Measurements from ENCODE around the gene ZNF526.

The ZNF526 gene

DNA sequence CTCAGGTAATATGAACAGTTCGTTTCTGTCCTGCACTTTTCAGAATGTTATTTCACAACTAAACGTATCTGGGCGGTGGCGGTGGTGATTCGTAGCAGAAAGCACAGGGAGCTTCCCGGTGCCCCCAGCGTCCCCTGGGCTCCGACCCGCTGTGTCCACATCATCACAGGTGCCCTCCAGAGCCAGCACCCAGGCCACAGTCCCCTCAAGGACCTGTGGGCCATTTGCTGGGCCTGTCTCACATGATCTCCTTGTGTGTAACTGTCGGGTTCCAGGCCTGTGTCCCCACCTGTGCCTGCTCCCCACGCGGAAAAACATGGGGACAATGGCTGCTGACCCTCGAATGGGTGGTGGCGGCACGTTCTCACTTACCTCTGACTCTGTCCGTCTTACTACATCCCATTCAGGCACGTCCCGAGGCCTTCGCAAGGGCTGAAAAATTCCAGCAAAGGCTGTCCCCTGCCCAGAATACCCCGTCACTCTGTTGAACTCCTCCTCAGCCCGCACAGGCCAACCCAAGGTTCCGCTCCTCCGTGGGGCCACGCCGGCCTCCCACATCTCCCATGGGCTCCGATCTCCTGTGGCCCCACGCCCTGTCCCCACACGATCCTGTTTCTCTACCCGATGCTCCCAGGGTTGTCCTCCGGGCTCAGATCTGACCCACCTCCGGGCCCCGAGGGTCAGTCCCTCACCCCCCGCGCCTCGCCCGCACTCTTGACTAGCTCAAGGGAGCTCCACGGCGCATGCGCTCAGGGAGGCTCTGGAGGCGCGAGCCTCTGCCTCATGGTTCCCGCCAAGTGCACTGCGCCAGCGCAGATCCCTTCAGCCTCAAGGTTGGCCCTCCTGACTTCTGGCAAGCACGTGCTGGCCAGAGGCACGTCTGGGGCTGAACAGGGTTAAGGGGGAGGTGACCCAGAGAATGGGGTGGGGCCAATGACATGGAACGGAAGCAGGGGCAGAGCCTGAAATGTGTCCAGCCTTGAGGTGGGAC is 23.8 kb upstream of the ZNF526 start:
- H3K36me3 ChIP-seq (ENCODE audit: control insufficient read depth in 2 of 2, insufficient read depth in 1 of 2, low read length in 2 of 2), result peaks cover 19 to 49% of the 10 kb centered on the region in 2 experiments
- H3K4me3 ChIP-seq (ENCODE audit: low read depth, low read length), result no peak overlapping the region
- CTCF ChIA-PET, result interaction anchor here (0.7 to 1.0 kb wide), 2 partner anchors 12 to 238 kb away, joined by 3 read pairs; no protein-coding TSS in a partner anchor

DNA sequence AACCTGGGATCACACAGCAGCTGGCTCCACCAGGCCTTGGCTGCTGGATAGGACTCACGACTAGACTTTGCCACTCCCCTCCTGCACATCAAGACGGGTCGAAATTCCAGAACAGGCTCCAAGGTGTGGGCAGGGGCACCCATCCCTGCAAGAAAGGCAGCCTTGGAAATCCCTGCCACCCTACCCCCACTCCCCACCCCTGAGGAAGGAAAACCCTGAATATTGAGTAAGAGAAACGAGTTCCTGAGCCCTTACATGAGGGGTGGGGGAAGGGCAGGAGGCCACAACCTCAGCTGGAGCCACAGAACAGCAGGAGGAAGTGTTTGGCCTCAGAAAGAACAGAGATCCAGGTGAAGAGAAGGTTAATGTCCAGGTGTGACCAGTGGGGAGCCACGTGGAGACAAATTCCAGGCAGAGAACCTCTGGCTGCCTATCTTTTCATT is 22.7 kb upstream of the ZNF526 start:
- no peak overlapping the region for H3K27ac ChIP-seq (ENCODE audit: extremely low read depth, low read depth, low read length)

More for the DNA sequence above, 23.8 kb upstream of the ZNF526 start:
- H3K27ac ChIP-seq (ENCODE audit: extremely low read depth, low read depth, low read length), result no peak overlapping the region
- H3K4me1 ChIP-seq (ENCODE audit: control insufficient read depth, insufficient read depth, low read length), result peaks cover 5% of the 10 kb centered on the region; the same call in 1 of the 2 replicates
- TF ChIP-seq ZFP3 (tag by site-specific recombination; IDR thresholded peaks at IDR 0.05; ENCODE audit: low read depth) (0 out of 2 replicates have a peak, but pooled peaks have one; percentile 41), ZNF76 (tag by site-specific recombination; IDR thresholded peaks at IDR 0.05; ENCODE audit: borderline replicate concordance, low read depth) (no peak)
- H3K9me3 ChIP-seq (ENCODE audit: control insufficient read depth, insufficient read depth, low read depth, low read length), result peaks cover 4% of the 10 kb centered on the region
- POLR2A ChIA-PET, result interaction anchor here (0.5 kb wide), 1 partner anchor 9 kb away, joined by 3 read pairs; no protein-coding TSS in a partner anchor

GRCh38 chr19:42198676-42199439 is 21.3 kb upstream of the ZNF526 start:
- no peaks in the 10 kb centered on the region for H3K4me1 ChIP-seq (ENCODE audit: control insufficient read depth, insufficient read depth, low read length)
- H3K4me3 ChIP-seq (ENCODE audit: low read depth, low read length), result no peak overlapping the region
- no peaks in the 10 kb centered on the region for H3K9me3 ChIP-seq (ENCODE audit: control insufficient read depth, insufficient read depth, low read depth, low read length)
- H3K36me3 ChIP-seq (ENCODE audit: control insufficient read depth in 2 of 2, insufficient read depth in 1 of 2, low read length in 2 of 2), result peaks cover 41 to 75% of the 10 kb centered on the region in 2 experiments
- ChIA-PET CTCF (interaction anchor here (1.0 to 1.6 kb wide), 2 partner anchors 14 to 90 kb away, joined by 3 read pairs; no protein-coding TSS in a partner anchor), POLR2A (interaction anchor here (0.7 kb wide), 1 partner anchor 9 kb away, joined by 3 read pairs; no protein-coding TSS in a partner anchor)
- no peak for TF ChIP-seq ZNF555 (tag by site-specific recombination; conservative IDR thresholded peaks at IDR 0.05)
- no peak for TF ChIP-seq ZNF530 (tag by site-specific recombination; IDR thresholded peaks at IDR 0.05; ENCODE audit: low read depth)
- TF ChIP-seq, protein P1, sequence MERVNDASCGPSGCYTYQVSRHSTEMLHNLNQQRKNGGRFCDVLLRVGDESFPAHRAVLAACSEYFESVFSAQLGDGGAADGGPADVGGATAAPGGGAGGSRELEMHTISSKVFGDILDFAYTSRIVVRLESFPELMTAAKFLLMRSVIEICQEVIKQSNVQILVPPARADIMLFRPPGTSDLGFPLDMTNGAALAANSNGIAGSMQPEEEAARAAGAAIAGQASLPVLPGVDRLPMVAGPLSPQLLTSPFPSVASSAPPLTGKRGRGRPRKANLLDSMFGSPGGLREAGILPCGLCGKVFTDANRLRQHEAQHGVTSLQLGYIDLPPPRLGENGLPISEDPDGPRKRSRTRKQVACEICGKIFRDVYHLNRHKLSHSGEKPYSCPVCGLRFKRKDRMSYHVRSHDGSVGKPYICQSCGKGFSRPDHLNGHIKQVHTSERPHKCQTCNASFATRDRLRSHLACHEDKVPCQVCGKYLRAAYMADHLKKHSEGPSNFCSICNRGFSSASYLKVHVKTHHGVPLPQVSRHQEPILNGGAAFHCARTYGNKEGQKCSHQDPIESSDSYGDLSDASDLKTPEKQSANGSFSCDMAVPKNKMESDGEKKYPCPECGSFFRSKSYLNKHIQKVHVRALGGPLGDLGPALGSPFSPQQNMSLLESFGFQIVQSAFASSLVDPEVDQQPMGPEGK (tag by site-specific recombination; IDR thresholded peaks at IDR 0.05), result 0 out of 2 replicates have a peak, but pooled peaks have one; percentile 12
- no peak for TF ChIP-seq MZF1 (tag by site-specific recombination; IDR thresholded peaks at IDR 0.05; ENCODE audit: borderline replicate concordance)
- H3K27ac ChIP-seq (ENCODE audit: extremely low read depth, low read depth, low read length), result no peak overlapping the region

More for the DNA sequence above, 22.7 kb upstream of the ZNF526 start:
- Histone ChIP-seq H3K9me3 (ENCODE audit: control insufficient read depth, insufficient read depth, low read depth, low read length) (peaks cover 4% of the 10 kb centered on the region), H3K36me3 (ENCODE audit: control insufficient read depth in 2 of 2, insufficient read depth in 1 of 2, low read length in 2 of 2) (peaks cover 29 to 60% of the 10 kb centered on the region in 2 experiments), H3K4me3 (ENCODE audit: low read depth, low read length) (no peak overlapping the region), H3K4me1 (ENCODE audit: control insufficient read depth, insufficient read depth, low read length) (no peaks in the 10 kb centered on the region)
- ChIA-PET POLR2A (interaction anchor here (0.9 kb wide), 1 partner anchor 19 kb away, joined by 4 read pairs; no protein-coding TSS in a partner anchor), CTCF (interaction anchor here (0.7 to 1.6 kb wide), 4 partner anchors 11 to 239 kb away, joined by 3 to 4 read pairs (median 3); no protein-coding TSS in a partner anchor)
- TF ChIP-seq, protein P2, sequence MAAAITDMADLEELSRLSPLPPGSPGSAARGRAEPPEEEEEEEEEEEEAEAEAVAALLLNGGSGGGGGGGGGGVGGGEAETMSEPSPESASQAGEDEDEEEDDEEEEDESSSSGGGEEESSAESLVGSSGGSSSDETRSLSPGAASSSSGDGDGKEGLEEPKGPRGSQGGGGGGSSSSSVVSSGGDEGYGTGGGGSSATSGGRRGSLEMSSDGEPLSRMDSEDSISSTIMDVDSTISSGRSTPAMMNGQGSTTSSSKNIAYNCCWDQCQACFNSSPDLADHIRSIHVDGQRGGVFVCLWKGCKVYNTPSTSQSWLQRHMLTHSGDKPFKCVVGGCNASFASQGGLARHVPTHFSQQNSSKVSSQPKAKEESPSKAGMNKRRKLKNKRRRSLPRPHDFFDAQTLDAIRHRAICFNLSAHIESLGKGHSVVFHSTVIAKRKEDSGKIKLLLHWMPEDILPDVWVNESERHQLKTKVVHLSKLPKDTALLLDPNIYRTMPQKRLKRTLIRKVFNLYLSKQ (tag by site-specific recombination; IDR thresholded peaks at IDR 0.05; ENCODE audit: borderline replicate concordance), result no peak
- TF ChIP-seq ZNF600 (tag by site-specific recombination; IDR thresholded peaks at IDR 0.05), result peak; percentile 78

Data from HEK293 (cell line).